K562 (cell line): ENCODE measurements around the gene TMEM225B. TPM values are rescaled to one million over a fixed set of nuclear protein-coding genes. Genes with fewer than 3 reads are reported as not detected.

Source experiments
- ATAC-seq: fragments of 200-7000 bp; cut with Tn5 transposase; 3 replicates; pipeline ENCODE4 v1.9.1; 2020; ENCODE audit warnings: moderate library complexity
- BruUV-seq: library from RNA; stranded (reverse); fragments of 400-500 nt; replicated peaks from 2 replicates; lab custom pipeline; 2021; lab: Mats Ljungman, UMichigan
- CTCF ChIA-PET: fragments of 300-600 bp; formaldehyde crosslinking; extraction: SDS; loops from one replicate; lab custom pipeline; 2021; ENCODE audit warnings: low intra/inter-chr PET ratio; lab: Yijun Ruan, JAX
- POLR2A ChIA-PET: fragments of 300-600, 350-650 bp; sonication (Branson Sonifier 250); formaldehyde crosslinking; extraction: SDS; loops from one replicate; lab custom pipeline; 2021; ENCODE audit warnings: antibody characterized with exemption, inconsistent platforms; lab: Yijun Ruan, JAX
- DNase-seq, 4 experiments: peaks; one replicate each; pipeline versions ENCODE4 v3.0.0 to v3.0.0-alpha.2; 2011 to 2018; ENCODE audit warnings: low spot score in 3 of 4, mixed read lengths in 3 of 4; ENCODE audit errors: extremely low read depth in 1 of 4
- FAIRE-seq: peaks from 2 replicates; lab custom pipeline; 2011; peaks lifted over from hg19 to GRCh38; lab: Jason Lieb, UNC
- H2AFZ ChIP-seq: 2 replicates; pipeline ENCODE4 v1.6.0; 2011; ENCODE audit warnings: low read depth, low read length, control low read depth, inconsistent platforms
- H3K27ac ChIP-seq: fragments of 200-600 bp; 3 replicates; pipeline ENCODE4 v1.8.0; 2011; ENCODE audit warnings: low read depth, mild to moderate bottlenecking, control low read depth, inconsistent platforms, low read length, moderate library complexity, mixed read lengths; ENCODE audit errors: extremely low read depth
- H3K27me3 ChIP-seq, 2 experiments: fragments of 300-600 bp in 1 of 2; 2 replicates in 1 of 2; 3 replicates in 1 of 2; pipeline versions ENCODE4 v1.6.0 to v1.8.0; 2011; ENCODE audit warnings: inconsistent platforms in 2 of 2, low read length in 2 of 2, mild to moderate bottlenecking in 1 of 2, mixed read lengths in 1 of 2, moderate library complexity in 1 of 2; ENCODE audit not compliant: control insufficient read depth in 2 of 2, insufficient read depth in 2 of 2
- H3K36me3 ChIP-seq: fragments of 300-600 bp; 3 replicates; pipeline ENCODE4 v1.8.0; 2011; ENCODE audit warnings: mild to moderate bottlenecking, low read length, inconsistent platforms; ENCODE audit not compliant: control insufficient read depth, insufficient read depth
- H3K4me1 ChIP-seq, 2 experiments: fragments of 200-600 bp in 1 of 2; replicated peaks in 1 of 2; 2 replicates in 1 of 2; 3 replicates in 1 of 2; pipeline versions ENCODE4 v1.5.1 to v1.8.0; 2011; ENCODE audit warnings: inconsistent platforms in 2 of 2, low read length in 2 of 2, mild to moderate bottlenecking in 1 of 2, mixed read lengths in 1 of 2, moderate library complexity in 1 of 2; ENCODE audit not compliant: control insufficient read depth in 2 of 2, insufficient read depth in 2 of 2
- H3K4me2 ChIP-seq: 2 replicates; pipeline ENCODE4 v1.6.1; 2011; ENCODE audit warnings: low read length, control low read depth, inconsistent platforms, mixed read lengths; ENCODE audit not compliant: insufficient read depth
- H3K4me3 ChIP-seq: fragments of 200-600 bp; sonication (generic), shearing (Covaris generic); 2 replicates; pipeline ENCODE4 v1.5.1; 2016; ENCODE audit warnings: control low read depth, inconsistent platforms
- H3K79me2 ChIP-seq: fragments of 200-600 bp; 3 replicates; pipeline ENCODE4 v1.8.0; 2011; ENCODE audit warnings: low read length, inconsistent platforms; ENCODE audit not compliant: control insufficient read depth, insufficient read depth
- H3K9ac ChIP-seq, 2 experiments: 2 replicates each; pipeline versions ENCODE4 v1.6.0 to v1.6.1; 2011; ENCODE audit warnings: low read depth in 2 of 2, low read length in 2 of 2, control low read depth in 1 of 2, inconsistent platforms in 1 of 2, mild to moderate bottlenecking in 1 of 2, mixed read lengths in 1 of 2; ENCODE audit not compliant: insufficient read depth in 1 of 2
- H3K9me1 ChIP-seq: one replicate; pipeline ENCODE4 v1.6.0; 2011; ENCODE audit warnings: inconsistent platforms, mild to moderate bottlenecking, low read length, moderate library complexity; ENCODE audit not compliant: control insufficient read depth, insufficient read depth
- H3K9me3 ChIP-seq: replicated peaks from 2 replicates; pipeline ENCODE4 v1.5.1; 2011; ENCODE audit warnings: low read depth, low read length, inconsistent platforms; ENCODE audit not compliant: control insufficient read depth, insufficient read depth
- H4K20me1 ChIP-seq: replicated peaks from 2 replicates; pipeline ENCODE4 v1.6.1; 2011; ENCODE audit warnings: low read length, inconsistent platforms, mixed read lengths; ENCODE audit not compliant: control insufficient read depth, insufficient read depth
- BCOR ChIP-seq: fragments of 450-650 bp; IDR thresholded peaks from 2 replicates; pipeline ENCODE4 v1.6.1; 2016
- CLOCK ChIP-seq: fragments of 250-450 bp; sonication (Bioruptor Pico); IDR thresholded peaks from 2 replicates; pipeline ENCODE4 v1.4.0; 2020; ENCODE audit warnings: mild to moderate bottlenecking, moderate library complexity, borderline replicate concordance
- FOS ChIP-seq: IDR thresholded peaks from 3 replicates; pipeline ENCODE4 v1.6.1; 2011; ENCODE audit not compliant: insufficient read length; ENCODE audit errors: extremely low read depth
- HLTF ChIP-seq: fragments of 450-650 bp; IDR thresholded peaks from 2 replicates; pipeline ENCODE4 v1.6.1; 2016
- MTF1 ChIP-seq: fragments of 250-450 bp; sonication (Bioruptor Pico); IDR thresholded peaks from 2 replicates; pipeline ENCODE4 v1.9.0; 2021; ENCODE audit warnings: moderate library complexity, mild to moderate bottlenecking, inconsistent platforms, borderline replicate concordance
- PHF20 ChIP-seq: fragments of 450-650 bp; IDR thresholded peaks from 2 replicates; pipeline ENCODE4 v1.6.1; 2018; ENCODE audit not compliant: partially characterized antibody
- POLR2H ChIP-seq: IDR thresholded peaks from 2 replicates; pipeline ENCODE4 v1.6.1; 2016; ENCODE audit warnings: missing genetic modification characterization, low read depth, mild to moderate bottlenecking, control low read depth, missing compliant biosample characterization, moderate library complexity
- SPI1 ChIP-seq: IDR thresholded peaks from 2 replicates; pipeline ENCODE4 v1.6.1; 2011; ENCODE audit warnings: low read depth, low read length, control low read depth, borderline replicate concordance
- ZBTB5 ChIP-seq: fragments of 450-650 bp; IDR thresholded peaks from 2 replicates; pipeline ENCODE4 v1.6.1; 2017; ENCODE audit warnings: antibody characterized with exemption
- ZNF354B ChIP-seq: fragments of 250-450 bp; sonication (Bioruptor Pico); IDR thresholded peaks from 2 replicates; pipeline ENCODE4 v1.4.0; 2020
- ZNF589 ChIP-seq: fragments of 200-800 bp; sonication (Bioruptor generic); IDR thresholded peaks from 2 replicates; pipeline ENCODE4 v1.6.1; 2016; ENCODE audit warnings: low read depth, missing genetic modification characterization, missing compliant biosample characterization
- ZNF609 ChIP-seq: sonication (generic); formaldehyde crosslinking; IDR thresholded peaks from 2 replicates; pipeline ENCODE4 v1.8.1; 2023; ENCODE audit warnings: missing genetic modification reagents, mild to moderate bottlenecking, borderline replicate concordance
- WGBS: fragments of 100-300 bp; shearing (Covaris generic); methylation state at CpG from one replicate; pipeline ENCODE4 v1.1.6; 2016; ENCODE audit warnings: low coverage, mixed read lengths; ENCODE audit not compliant: insufficient coverage; ENCODE audit errors: missing lambda C conversion rate; 5-methylcytosine and 5-hydroxymethylcytosine counted together
- in situ Hi-C: fragments of 300-500 bp; cut with MboI; formaldehyde crosslinking; loops from 4 replicates; pipeline ENCODE4 v1.15.0; 2018; ENCODE audit warnings: inconsistent platforms, mixed read lengths
- intact Hi-C: fragments of 100-400 bp; cut with micrococcal nuclease; formaldehyde crosslinking; loops from 2 replicates; pipeline ENCODE4 v1.14.2; 2022
- polyA plus RNA-seq, 8 experiments: library from polyadenylated mRNA; depleted of rRNA in 4 of 8; stranded (reverse) in 5 of 8; unstranded in 3 of 8; fragments of >200 nt; fragmentation: Nextera tagmentation in 2 of 8; fragmentation: Illumina TruSeq in 1 of 8; extraction: Ambion mirVana in 2 of 8; extraction: Trizol in 1 of 8; gene quantifications; 2 replicates each; pipeline versions ENCODE4 v1.2.1 to v1.2.3, GENCODE V29; 2011 to 2014; ENCODE audit warnings: inconsistent platforms in 1 of 8, missing spikeins in 1 of 8
- total RNA-seq, 7 experiments: library from RNA; depleted of rRNA in 6 of 7; stranded (reverse); fragments of >200 nt in 6 of 7; fragmentation: Illumina TruSeq in 2 of 7; extraction: Trizol in 2 of 7; gene quantifications; 2 replicates each; pipeline versions ENCODE4 v1.2.1 to v1.2.3, GENCODE V29; 2011 to 2021; ENCODE audit warnings: low replicate concordance in 1 of 7

The TMEM225B gene
- total and polyA plus RNA-seq, 9 of the 15 experiments (the other 6 are each of a cell fraction or from before 2014, with no cell fraction given): 0.08 to 0.73 (median 0.56) TPM

GRCh38 chr7:99625961-99626360 lies 27.9 kb downstream of the TMEM225B start:
- ChIA-PET CTCF (no interaction called here), POLR2A (interaction anchor here (0.6 to 1.0 kb wide), 2 partner anchors 23 to 343 kb away, joined by 3 read pairs; no protein-coding TSS in a partner anchor)
- no peak overlapping the region for H3K27ac ChIP-seq
- in situ Hi-C loops: no loop called here
- no peaks in the 10 kb centered on the region for H3K27me3 ChIP-seq
- no peak overlapping the region for H3K4me2 ChIP-seq
- H3K9me3 ChIP-seq: no peaks in the 10 kb centered on the region
- no peak overlapping the region for H3K4me3 ChIP-seq
- H4K20me1 ChIP-seq: peaks cover 11% of the 10 kb centered on the region; the same call in 1 of the 2 replicates
- H3K79me2 ChIP-seq: no peaks in the 10 kb centered on the region
- no peak for DNase-seq
- peaks cover 0 to 8% of the 10 kb centered on the region in 2 experiments; a peak in 2 of 5 replicates for H3K4me1 ChIP-seq
- FAIRE-seq: peak; percentile 69
- H3K9ac ChIP-seq: 0 out of 4 replicates have a peak overlapping the region, but pooled peaks of 1 of the 2 experiments have one; percentile 7
- H2AFZ ChIP-seq: no peak overlapping the region
- WGBS: 88% methylated on average over 4 of the region's 4 CpGs
- H3K36me3 ChIP-seq: peaks cover 98% of the 10 kb centered on the region
- intact Hi-C loops: no loop called here
- no TSS peak for BruUV-seq
- no peak for ATAC-seq
- no peaks in the 10 kb centered on the region for H3K9me1 ChIP-seq
- TF ChIP-seq PHF20 (no peak), ZNF609 (CRISPR knock-in tag) (no peak), SPI1 (no peak), POLR2H (tag) (no peak), FOS (no peak), MTF1 (CRISPR knock-in tag) (no peak), ZBTB5 (no peak), HLTF (no peak), BCOR (no peak), ZNF354B (no peak), ZNF589 (CRISPR knock-in tag) (no peak), CLOCK (CRISPR knock-in tag) (no peak)
